Trophoblast cell (in vitro differentiated cells and primary cell): ENCODE data around the gene FAM114A1.

Experiments used
- DNase-seq, 2 donors: peaks; one replicate each; pipeline ENCODE4 v3.0.0-alpha.2; 2016
- H2AFZ ChIP-seq: 2 replicates; pipeline ENCODE4 v1.6.1; 2013; ENCODE audit warnings: low read length, moderate library complexity, mild to moderate bottlenecking; ENCODE audit not compliant: insufficient read depth, poor library complexity
- H2AK5ac ChIP-seq: 2 replicates; pipeline ENCODE4 v1.6.1; 2013; ENCODE audit warnings: mild to moderate bottlenecking, low read length
- H2BK120ac ChIP-seq: 2 replicates; pipeline ENCODE4 v1.6.1; 2013; ENCODE audit warnings: low read length, mild to moderate bottlenecking, moderate library complexity; ENCODE audit not compliant: insufficient read depth, poor library complexity
- H2BK12ac ChIP-seq: 2 replicates; pipeline ENCODE4 v1.6.1; 2013; ENCODE audit warnings: mild to moderate bottlenecking, low read length, moderate library complexity
- H2BK5ac ChIP-seq: 2 replicates; pipeline ENCODE4 v1.6.1; 2013; ENCODE audit warnings: low read length, low read depth, moderate library complexity, mild to moderate bottlenecking; ENCODE audit not compliant: poor library complexity
- H3K14ac ChIP-seq: 2 replicates; pipeline ENCODE4 v1.6.1; 2013; ENCODE audit warnings: mild to moderate bottlenecking, low read length
- H3K18ac ChIP-seq: 2 replicates; pipeline ENCODE4 v1.6.1; 2013; ENCODE audit warnings: mild to moderate bottlenecking, low read length
- H3K23ac ChIP-seq: 2 replicates; pipeline ENCODE4 v1.6.1; 2013; ENCODE audit warnings: low read length
- H3K27ac ChIP-seq: 2 replicates; pipeline ENCODE4 v1.5.1; 2013; ENCODE audit warnings: low read depth, mild to moderate bottlenecking, inconsistent platforms, low read length, moderate library complexity
- H3K27me3 ChIP-seq: 2 replicates; pipeline ENCODE4 v1.6.1; 2013; ENCODE audit warnings: inconsistent platforms, mild to moderate bottlenecking, low read length, moderate library complexity; ENCODE audit not compliant: insufficient read depth
- H3K36me3 ChIP-seq, 2 experiments: 1 replicate in 1 of 2; 2 replicates in 1 of 2; pipeline ENCODE4 v1.6.1; 2013; ENCODE audit warnings: low read length in 2 of 2, mild to moderate bottlenecking in 2 of 2, moderate library complexity in 1 of 2; ENCODE audit not compliant: insufficient read depth in 2 of 2, control insufficient read depth in 1 of 2
- H3K4ac ChIP-seq: 2 replicates; pipeline ENCODE4 v1.6.1; 2013; ENCODE audit warnings: low read depth, mild to moderate bottlenecking, low read length, moderate library complexity
- H3K4me1 ChIP-seq, 2 experiments: 1 replicate in 1 of 2; 2 replicates in 1 of 2; pipeline ENCODE4 v1.6.1; 2013; ENCODE audit warnings: low read length in 2 of 2, mild to moderate bottlenecking in 2 of 2, moderate library complexity in 1 of 2; ENCODE audit not compliant: insufficient read depth in 2 of 2, control insufficient read depth in 1 of 2
- H3K4me2 ChIP-seq: 2 replicates; pipeline ENCODE4 v1.6.1; 2013; ENCODE audit warnings: inconsistent platforms, mild to moderate bottlenecking, low read length, moderate library complexity
- H3K4me3 ChIP-seq: 2 replicates; pipeline ENCODE4 v1.5.1; 2013; ENCODE audit warnings: mild to moderate bottlenecking, low read depth, low read length, inconsistent platforms
- H3K79me1 ChIP-seq: one replicate; pipeline ENCODE4 v1.6.1; 2013; ENCODE audit warnings: low read length
- H3K79me2 ChIP-seq: 2 replicates; pipeline ENCODE4 v1.6.1; 2013; ENCODE audit warnings: low read length, mild to moderate bottlenecking; ENCODE audit not compliant: control insufficient read depth, insufficient read depth, poor library complexity
- H3K9ac ChIP-seq: 2 replicates; pipeline ENCODE4 v1.6.1; 2013; ENCODE audit warnings: mild to moderate bottlenecking, low read length
- H3K9me3 ChIP-seq: 2 replicates; pipeline ENCODE4 v1.6.1; 2013; ENCODE audit warnings: low read depth, mild to moderate bottlenecking, control low read depth, inconsistent platforms, low read length; ENCODE audit not compliant: insufficient read depth
- H4K12ac ChIP-seq: 2 replicates; pipeline ENCODE4 v1.6.1; 2013; ENCODE audit warnings: low read depth, mild to moderate bottlenecking, low read length, moderate library complexity
- H4K8ac ChIP-seq: 2 replicates; pipeline ENCODE4 v1.6.1; 2013; ENCODE audit warnings: low read depth, mild to moderate bottlenecking, low read length, moderate library complexity
- H4K91ac ChIP-seq: one replicate; pipeline ENCODE4 v1.6.1; 2013; ENCODE audit warnings: low read depth, mild to moderate bottlenecking, low read length, moderate library complexity
- WGBS: extraction: QIAGEN DNeasy Blood & Tissue Kit; methylation state at CpG from one replicate; pipeline ENCODE4 v1.1.7; 2013; ENCODE audit warnings: missing lambda C conversion rate; ENCODE audit not compliant: insufficient read length, insufficient coverage; ENCODE audit errors: extremely low coverage; 5-methylcytosine and 5-hydroxymethylcytosine counted together

The FAM114A1 gene

GRCh38 chr4:38930204-38930603, 62.6 kb downstream of the FAM114A1 start:
- H3K79me2 ChIP-seq, result no peaks in the 10 kb centered on the region
- no peak overlapping the region for H3K4ac ChIP-seq
- no peaks in the 10 kb centered on the region for H3K79me1 ChIP-seq
- no peak overlapping the region for H3K27ac ChIP-seq
- H4K8ac ChIP-seq, result no peak overlapping the region
- no peaks in the 10 kb centered on the region for H3K4me1 ChIP-seq
- peaks cover 2% of the 10 kb centered on the region for H3K9me3 ChIP-seq
- H3K18ac ChIP-seq, result no peak overlapping the region
- no peak overlapping the region for H3K4me2 ChIP-seq
- H3K27me3 ChIP-seq, result no peaks in the 10 kb centered on the region
- H3K23ac ChIP-seq, result no peak overlapping the region
- H2BK12ac ChIP-seq, result no peak overlapping the region
- no peak overlapping the region for H3K9ac ChIP-seq
- H4K12ac ChIP-seq, result no peak overlapping the region
- H3K14ac ChIP-seq, result no peak overlapping the region
- H2BK5ac ChIP-seq, result no peak overlapping the region
- WGBS, result no CpG with 5 or more reads among the region's 1 CpG
- no peak overlapping the region for H2BK120ac ChIP-seq
- H3K4me3 ChIP-seq, result no peak overlapping the region
- peaks cover 36 to 51% of the 10 kb centered on the region in 2 experiments for H3K36me3 ChIP-seq
- no peak overlapping the region for H4K91ac ChIP-seq
- no peak overlapping the region for H2AK5ac ChIP-seq
- no peak overlapping the region for H2AFZ ChIP-seq
- DNase-seq, result no peak

- Histone ChIP-seq H3K9me3 (peaks cover 2% of the 10 kb centered on the region), H3K9ac (no peak overlapping the region), H3K79me2 (no peaks in the 10 kb centered on the region), H3K4ac (no peak overlapping the region), H3K4me3 (no peak overlapping the region), H3K36me3 (peaks cover 36 to 53% of the 10 kb centered on the region in 2 experiments), H3K79me1 (no peaks in the 10 kb centered on the region), H3K14ac (no peak overlapping the region), H2BK120ac (no peak overlapping the region), H3K18ac (no peak overlapping the region), H4K91ac (no peak overlapping the region), H4K12ac (no peak overlapping the region), H2BK12ac (no peak overlapping the region), H3K4me1 (no peaks in the 10 kb centered on the region), H2AFZ (no peak overlapping the region), H3K4me2 (no peak overlapping the region), H2AK5ac (no peak overlapping the region), H4K8ac (no peak overlapping the region), H2BK5ac (no peak overlapping the region), H3K27me3 (no peaks in the 10 kb centered on the region), H3K23ac (no peak overlapping the region), H3K27ac (no peak overlapping the region)
- no peak for DNase-seq
- no CpG with 5 or more reads among the region's 6 CpGs for WGBS
These were observed 63.1 kb downstream of the FAM114A1 start for GRCh38 chr4:38930707-38931106.

- H3K4me3 ChIP-seq, result no peak overlapping the region
- H3K79me2 ChIP-seq, result no peaks in the 10 kb centered on the region
- no peak overlapping the region for H3K23ac ChIP-seq
- H2AFZ ChIP-seq, result no peak overlapping the region
- H3K4me2 ChIP-seq, result no peak overlapping the region
- H3K9me3 ChIP-seq, result peaks cover 2% of the 10 kb centered on the region
- no peak for DNase-seq
- no CpG with 5 or more reads among the region's 5 CpGs for WGBS
- no peaks in the 10 kb centered on the region for H3K27me3 ChIP-seq
- no peak overlapping the region for H4K12ac ChIP-seq
- no peak overlapping the region for H3K4ac ChIP-seq
- H3K27ac ChIP-seq, result no peak overlapping the region
- H3K4me1 ChIP-seq, result no peaks in the 10 kb centered on the region
- no peak overlapping the region for H3K14ac ChIP-seq
- H2BK120ac ChIP-seq, result no peak overlapping the region
- H4K91ac ChIP-seq, result no peak overlapping the region
- peaks cover 34 to 53% of the 10 kb centered on the region in 2 experiments for H3K36me3 ChIP-seq
- no peak overlapping the region for H2BK12ac ChIP-seq
- no peak overlapping the region for H3K18ac ChIP-seq
- H2AK5ac ChIP-seq, result no peak overlapping the region
- no peaks in the 10 kb centered on the region for H3K79me1 ChIP-seq
- H4K8ac ChIP-seq, result no peak overlapping the region
- no peak overlapping the region for H3K9ac ChIP-seq
- no peak overlapping the region for H2BK5ac ChIP-seq
These were observed 63.5 kb downstream of the FAM114A1 start for GRCh38 chr4:38931125-38931524.

- Histone ChIP-seq H2AFZ (no peak overlapping the region), H4K12ac (no peak overlapping the region), H3K9ac (no peak overlapping the region), H4K8ac (no peak overlapping the region), H2BK120ac (no peak overlapping the region), H3K18ac (no peak overlapping the region), H2AK5ac (no peak overlapping the region), H2BK12ac (no peak overlapping the region), H4K91ac (no peak overlapping the region), H3K4me3 (no peak overlapping the region), H3K27me3 (no peaks in the 10 kb centered on the region), H3K36me3 (peaks cover 29 to 54% of the 10 kb centered on the region in 2 experiments), H3K27ac (no peak overlapping the region), H3K4me2 (no peak overlapping the region), H3K79me2 (no peaks in the 10 kb centered on the region), H3K4ac (no peak overlapping the region), H3K79me1 (no peaks in the 10 kb centered on the region), H3K23ac (no peak overlapping the region), H3K9me3 (no peaks in the 10 kb centered on the region), H2BK5ac (no peak overlapping the region), H3K14ac (no peak overlapping the region), H3K4me1 (no peaks in the 10 kb centered on the region)
- DNase-seq, result no peak
- WGBS, result no CpG with 5 or more reads among the region's 5 CpGs
These were observed 67.9 kb downstream of the FAM114A1 start for GRCh38 chr4:38935391-38936073.
